Esophagus muscularis mucosa (tissue), 4 donors: ENCODE results near the gene PPP3CA. TPM values are rescaled to one million over a fixed set of nuclear protein-coding genes. Genes with fewer than 3 reads are reported as not detected.

Source experiments
- DNase-seq: peaks from one replicate; pipeline ENCODE4 v3.0.0-alpha.2; 2017; ENCODE audit errors: extremely low spot score
- H3K27ac ChIP-seq, 4 donors: fragments of 200-600 bp; sonication (generic); replicated peaks in 1 of 4; 1 replicate in 3 of 4; 2 replicates in 1 of 4; pipeline ENCODE4 v1.5.1; 2016 to 2019; ENCODE audit warnings: mild to moderate bottlenecking in 1 of 4
- H3K27me3 ChIP-seq, 4 donors: fragments of 200-600 bp; sonication (generic); one replicate each; pipeline versions ENCODE4 v1.5.1 to v1.6.0; 2016 to 2019
- H3K36me3 ChIP-seq, 4 donors: fragments of 200-600 bp; sonication (generic); one replicate each; pipeline ENCODE4 v1.5.1; 2016 to 2019
- H3K4me1 ChIP-seq, 4 donors: fragments of 200-600 bp; sonication (generic); one replicate each; pipeline ENCODE4 v1.5.1; 2016 to 2019
- H3K4me3 ChIP-seq, 4 donors: fragments of 200-600 bp; sonication (generic); 1 replicate in 2 of 4; 2 replicates in 2 of 4; pipeline ENCODE4 v1.5.1; 2016 to 2019; ENCODE audit warnings: mild to moderate bottlenecking in 4 of 4, moderate library complexity in 1 of 4
- H3K9me3 ChIP-seq, 4 donors: fragments of 200-600 bp; sonication (generic); 1 replicate in 3 of 4; 2 replicates in 1 of 4; pipeline ENCODE4 v1.5.1; 2016 to 2019
- EP300 ChIP-seq: sonication (generic); formaldehyde crosslinking; IDR thresholded peaks from one replicate; pipeline ENCODE4 v1.6.1; 2017; ENCODE audit warnings: antibody characterized with exemption
- POLR2A ChIP-seq: fragments of 450-650 bp; IDR thresholded peaks from one replicate; pipeline ENCODE4 v1.6.1; 2017; ENCODE audit warnings: antibody characterized with exemption, moderate library complexity, mild to moderate bottlenecking, low read depth
- POLR2AphosphoS5 ChIP-seq, 2 donors: sonication (generic); formaldehyde crosslinking; IDR thresholded peaks; one replicate each; pipeline ENCODE4 v1.6.1; 2017; ENCODE audit warnings: antibody characterized with exemption in 2 of 2
- WGBS: methylation state at CpG from one replicate; pipeline ENCODE4 v1.1.5; 2018; 5-methylcytosine and 5-hydroxymethylcytosine counted together
- intact Hi-C: fragments of 100-400 bp; cut with DNase I; formaldehyde crosslinking; loops from one replicate; pipeline ENCODE4 v1.15.1; 2023
- total RNA-seq, 4 donors: library from RNA; depleted of rRNA; stranded (reverse); fragments of >200 nt; gene quantifications; one replicate each; pipeline versions ENCODE4 v1.1.0 to v1.2.1, GENCODE V29; 2016
- TF ChIP-seq, protein P1 (sequence below), 3 experiments: fragments of 200-600 bp in 2 of 3; fragments of 450-650 bp in 1 of 3; sonication (generic) in 2 of 3; IDR thresholded peaks; one replicate each; pipeline ENCODE4 v1.5.1; 2017 to 2019; ENCODE audit warnings: antibody characterized with exemption in 3 of 3, mild to moderate bottlenecking in 2 of 3, moderate library complexity in 1 of 3

The PPP3CA gene
- total RNA-seq, 4 donors from 2014 or later = 21.3 to 31.6 (median 23.3) TPM

DNA sequence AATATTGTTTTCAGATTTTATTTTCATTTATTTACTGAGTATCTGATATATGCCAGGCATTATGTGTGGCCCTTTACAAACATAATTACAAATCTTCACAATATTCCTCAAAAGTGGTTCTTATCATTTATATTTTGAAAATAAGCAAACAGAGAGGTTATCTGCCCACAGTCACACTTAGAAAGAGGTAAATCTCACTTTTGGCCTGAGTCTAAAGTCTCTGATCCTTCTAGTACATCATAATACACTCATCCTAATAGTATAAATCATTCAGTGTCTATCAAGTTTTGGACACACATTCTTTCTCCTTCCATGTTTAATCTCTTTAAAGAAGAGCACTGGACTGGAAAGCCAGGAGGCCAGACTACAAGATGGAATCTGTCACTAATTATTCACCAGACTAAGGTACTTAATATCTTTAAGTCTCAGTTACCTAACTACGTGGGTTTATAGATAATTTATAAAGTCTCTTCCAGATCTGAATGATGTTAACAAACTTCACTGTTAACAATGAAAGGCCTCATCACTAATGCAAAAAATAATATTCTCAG is 281.3 kb downstream of the PPP3CA start:
- no peaks in the 10 kb centered on the region for H3K9me3 ChIP-seq
- intact Hi-C loops = no loop called here
- 86% methylated on average over 1 of the region's 1 CpG for WGBS
- TF ChIP-seq POLR2A (no peak), EP300 (no peak), POLR2AphosphoS5 (IDR thresholded peaks at IDR 0.05) (no peak)
- H3K36me3 ChIP-seq = no peaks in the 10 kb centered on the region
- no peaks in the 10 kb centered on the region for H3K27me3 ChIP-seq
- H3K4me3 ChIP-seq = no peak overlapping the region
- no peaks in the 10 kb centered on the region for H3K4me1 ChIP-seq
- no peak for DNase-seq
- H3K27ac ChIP-seq = no peak overlapping the region

DNA sequence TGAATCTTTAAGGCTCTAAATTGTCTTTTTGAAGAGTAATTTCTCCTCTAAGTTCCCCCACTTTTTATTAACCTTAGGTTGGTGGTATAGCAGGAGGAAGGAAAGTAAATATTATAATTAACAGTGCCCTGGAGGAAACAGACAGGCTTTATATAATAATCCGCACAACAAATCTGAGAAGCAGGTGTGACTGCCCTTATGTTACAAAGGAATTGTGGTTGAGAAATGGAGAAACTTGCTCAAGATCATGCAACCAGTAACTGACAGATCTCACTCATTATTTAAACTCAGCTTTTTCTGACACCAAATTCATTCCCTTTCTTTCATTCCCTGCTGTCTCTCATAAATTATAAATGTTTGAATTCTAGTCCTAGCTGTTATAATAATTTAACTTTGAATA is 282.0 kb downstream of the PPP3CA start:
- no peak overlapping the region for H3K4me3 ChIP-seq
- no peaks in the 10 kb centered on the region for H3K9me3 ChIP-seq
- no peak for TF ChIP-seq EP300
- TF ChIP-seq, protein P1, sequence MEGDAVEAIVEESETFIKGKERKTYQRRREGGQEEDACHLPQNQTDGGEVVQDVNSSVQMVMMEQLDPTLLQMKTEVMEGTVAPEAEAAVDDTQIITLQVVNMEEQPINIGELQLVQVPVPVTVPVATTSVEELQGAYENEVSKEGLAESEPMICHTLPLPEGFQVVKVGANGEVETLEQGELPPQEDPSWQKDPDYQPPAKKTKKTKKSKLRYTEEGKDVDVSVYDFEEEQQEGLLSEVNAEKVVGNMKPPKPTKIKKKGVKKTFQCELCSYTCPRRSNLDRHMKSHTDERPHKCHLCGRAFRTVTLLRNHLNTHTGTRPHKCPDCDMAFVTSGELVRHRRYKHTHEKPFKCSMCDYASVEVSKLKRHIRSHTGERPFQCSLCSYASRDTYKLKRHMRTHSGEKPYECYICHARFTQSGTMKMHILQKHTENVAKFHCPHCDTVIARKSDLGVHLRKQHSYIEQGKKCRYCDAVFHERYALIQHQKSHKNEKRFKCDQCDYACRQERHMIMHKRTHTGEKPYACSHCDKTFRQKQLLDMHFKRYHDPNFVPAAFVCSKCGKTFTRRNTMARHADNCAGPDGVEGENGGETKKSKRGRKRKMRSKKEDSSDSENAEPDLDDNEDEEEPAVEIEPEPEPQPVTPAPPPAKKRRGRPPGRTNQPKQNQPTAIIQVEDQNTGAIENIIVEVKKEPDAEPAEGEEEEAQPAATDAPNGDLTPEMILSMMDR (IDR thresholded peaks at IDR 0.05) = no peak
- no peak for TF ChIP-seq POLR2A
- no peak for TF ChIP-seq POLR2AphosphoS5 (IDR thresholded peaks at IDR 0.05)
- no peaks in the 10 kb centered on the region for H3K27me3 ChIP-seq
- 97% methylated on average over 1 of the region's 1 CpG for WGBS
- H3K27ac ChIP-seq = no peak overlapping the region
- no peak for DNase-seq
- intact Hi-C loops = no loop called here
- H3K4me1 ChIP-seq = no peaks in the 10 kb centered on the region
- H3K36me3 ChIP-seq = peaks cover 0 to under 1% (median 0%) of the 10 kb centered on the region in 4 donors

GRCh38 chr4:101064541-101065180 is 282.7 kb downstream of the PPP3CA start:
- no peak overlapping the region for H3K4me3 ChIP-seq
- DNase-seq = no peak
- H3K27ac ChIP-seq = no peak overlapping the region
- no peaks in the 10 kb centered on the region for H3K4me1 ChIP-seq
- H3K9me3 ChIP-seq = no peaks in the 10 kb centered on the region
- whole genome bisulfite sequencing = 90% methylated on average over 1 of the region's 1 CpG
- peaks cover 0 to 7% (median 0%) of the 10 kb centered on the region in 4 donors for H3K36me3 ChIP-seq
- intact Hi-C loops = no loop called here
- no peaks in the 10 kb centered on the region for H3K27me3 ChIP-seq
- TF ChIP-seq, protein P1 (IDR thresholded peaks at IDR 0.05) = no peak
- TF ChIP-seq EP300 (no peak), POLR2AphosphoS5 (IDR thresholded peaks at IDR 0.05) (no peak), POLR2A (no peak)

GRCh38 chr4:101055392-101055791 is 291.9 kb downstream of the PPP3CA start:
- TF ChIP-seq, protein P1 (IDR thresholded peaks at IDR 0.05) = no peak
- TF ChIP-seq POLR2AphosphoS5 (IDR thresholded peaks at IDR 0.05) (no peak), POLR2A (no peak), EP300 (no peak)
- no peaks in the 10 kb centered on the region for H3K9me3 ChIP-seq
- no peak overlapping the region for H3K4me3 ChIP-seq
- no peak for DNase-seq
- no peak overlapping the region for H3K27ac ChIP-seq
- H3K4me1 ChIP-seq = no peaks in the 10 kb centered on the region
- H3K36me3 ChIP-seq = peaks cover 0 to 7% (median 0%) of the 10 kb centered on the region in 4 donors
- WGBS = 75% methylated on average over 2 of the region's 2 CpGs
- intact Hi-C loops = no loop called here
- H3K27me3 ChIP-seq = no peaks in the 10 kb centered on the region

DNA sequence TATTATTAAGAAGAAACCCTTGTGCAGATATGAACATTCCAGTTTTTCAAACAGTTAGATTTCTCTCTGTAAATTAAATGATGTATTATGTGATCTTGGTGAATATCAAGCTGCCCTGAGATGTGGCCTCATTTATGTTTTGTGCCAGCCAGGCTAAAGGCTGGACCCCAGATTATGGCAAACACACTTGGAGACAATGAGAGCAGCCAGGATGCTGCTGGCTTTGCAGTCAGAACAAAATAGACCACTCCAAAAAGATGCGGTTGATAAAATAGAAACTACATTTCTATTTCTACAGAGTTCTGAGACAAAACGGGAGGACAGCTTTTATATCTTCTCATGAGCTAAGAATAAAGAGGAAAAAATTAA is 296.5 kb downstream of the PPP3CA start:
- H3K9me3 ChIP-seq = no peaks in the 10 kb centered on the region
- 90% methylated on average over 2 of the region's 2 CpGs for WGBS

More for the DNA sequence above, 296.5 kb downstream of the PPP3CA start:
- DNase-seq = no peak
- intact Hi-C loops = no loop called here
- no peak for TF ChIP-seq EP300
- no peak for TF ChIP-seq POLR2AphosphoS5 (IDR thresholded peaks at IDR 0.05)
- TF ChIP-seq POLR2A = no peak
- TF ChIP-seq, protein P1 (IDR thresholded peaks at IDR 0.05) = no peak
- Histone ChIP-seq H3K4me3 (no peak overlapping the region), H3K36me3 (no peaks in the 10 kb centered on the region), H3K4me1 (no peaks in the 10 kb centered on the region), H3K27ac (no peak overlapping the region), H3K27me3 (no peaks in the 10 kb centered on the region)
